ENCODE measurements around the gene CRYBG2.

- TF ChIP-seq, protein P1, sequence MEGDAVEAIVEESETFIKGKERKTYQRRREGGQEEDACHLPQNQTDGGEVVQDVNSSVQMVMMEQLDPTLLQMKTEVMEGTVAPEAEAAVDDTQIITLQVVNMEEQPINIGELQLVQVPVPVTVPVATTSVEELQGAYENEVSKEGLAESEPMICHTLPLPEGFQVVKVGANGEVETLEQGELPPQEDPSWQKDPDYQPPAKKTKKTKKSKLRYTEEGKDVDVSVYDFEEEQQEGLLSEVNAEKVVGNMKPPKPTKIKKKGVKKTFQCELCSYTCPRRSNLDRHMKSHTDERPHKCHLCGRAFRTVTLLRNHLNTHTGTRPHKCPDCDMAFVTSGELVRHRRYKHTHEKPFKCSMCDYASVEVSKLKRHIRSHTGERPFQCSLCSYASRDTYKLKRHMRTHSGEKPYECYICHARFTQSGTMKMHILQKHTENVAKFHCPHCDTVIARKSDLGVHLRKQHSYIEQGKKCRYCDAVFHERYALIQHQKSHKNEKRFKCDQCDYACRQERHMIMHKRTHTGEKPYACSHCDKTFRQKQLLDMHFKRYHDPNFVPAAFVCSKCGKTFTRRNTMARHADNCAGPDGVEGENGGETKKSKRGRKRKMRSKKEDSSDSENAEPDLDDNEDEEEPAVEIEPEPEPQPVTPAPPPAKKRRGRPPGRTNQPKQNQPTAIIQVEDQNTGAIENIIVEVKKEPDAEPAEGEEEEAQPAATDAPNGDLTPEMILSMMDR (IDR thresholded peaks at IDR 0.05; ENCODE audit: borderline replicate concordance, extremely low read depth, low read length, poor library complexity, severe bottlenecking) = no peak
- no peak for TF ChIP-seq EZH2 (IDR thresholded peaks at IDR 0.05; ENCODE audit: borderline replicate concordance, low read depth, low read length, severe bottlenecking)
These were observed 9.6 kb downstream of the CRYBG2 start for GRCh38 chr1:26344147-26344920.
